HEK293 (cell line): ENCODE results near the gene LYPD5.

Experiments used
- EGR2 ChIP-seq: fragments of 450-650 bp; formaldehyde crosslinking; IDR thresholded peaks from 2 replicates; pipeline ENCODE4 v1.5.1; 2016; ENCODE audit warnings: low read depth, missing biosample characterization, missing genetic modification characterization
- GLIS1 ChIP-seq: fragments of 450-650 bp; formaldehyde crosslinking; IDR thresholded peaks from 2 replicates; pipeline ENCODE4 v1.5.1; 2016; ENCODE audit warnings: missing biosample characterization, missing genetic modification characterization
- HOXC10 ChIP-seq: sonication (generic); formaldehyde crosslinking; IDR thresholded peaks from 2 replicates; pipeline ENCODE4 v1.8.1; 2023; ENCODE audit warnings: mild to moderate bottlenecking, missing genetic modification reagents
- IKZF3 ChIP-seq: fragments of 450-650 bp; IDR thresholded peaks from 2 replicates; pipeline ENCODE4 v1.5.0; 2018; ENCODE audit warnings: missing biosample characterization, mild to moderate bottlenecking, missing genetic modification characterization, moderate library complexity
- KLF10 ChIP-seq: fragments of 450-650 bp; IDR thresholded peaks from 2 replicates; pipeline ENCODE4 v1.5.1; 2018; ENCODE audit warnings: missing biosample characterization, mild to moderate bottlenecking, missing genetic modification characterization
- RBAK ChIP-seq: fragments of 450-650 bp; formaldehyde crosslinking; IDR thresholded peaks from 2 replicates; pipeline ENCODE4 v1.5.1; 2016; ENCODE audit warnings: missing biosample characterization, missing genetic modification characterization
- REPIN1 ChIP-seq: fragments of 450-650 bp; formaldehyde crosslinking; IDR thresholded peaks from 2 replicates; pipeline ENCODE4 v1.5.1; 2017; ENCODE audit warnings: missing biosample characterization, missing genetic modification characterization, low read depth
- TRIM28 ChIP-seq: IDR thresholded peaks from 2 replicates; pipeline ENCODE4 v1.6.1; 2011; ENCODE audit warnings: low read length, control low read depth, borderline replicate concordance
- ZBTB8A ChIP-seq: fragments of 450-650 bp; formaldehyde crosslinking; IDR thresholded peaks from 2 replicates; pipeline ENCODE4 v1.5.1; 2016; ENCODE audit warnings: missing biosample characterization, missing genetic modification characterization
- ZNF132 ChIP-seq: fragments of 450-650 bp; formaldehyde crosslinking; IDR thresholded peaks from 2 replicates; pipeline ENCODE4 v1.5.1; 2017; ENCODE audit warnings: missing biosample characterization, missing genetic modification characterization, borderline replicate concordance
- ZNF133 ChIP-seq: fragments of 450-650 bp; formaldehyde crosslinking; IDR thresholded peaks from 2 replicates; pipeline ENCODE4 v1.5.1; 2016; ENCODE audit warnings: missing biosample characterization, missing genetic modification characterization
- ZNF211 ChIP-seq: fragments of 450-650 bp; formaldehyde crosslinking; IDR thresholded peaks from 2 replicates; pipeline ENCODE4 v1.5.1; 2016; ENCODE audit warnings: low read depth, missing biosample characterization, missing genetic modification characterization
- ZNF433 ChIP-seq: fragments of 450-650 bp; formaldehyde crosslinking; IDR thresholded peaks from 2 replicates; pipeline ENCODE4 v1.5.1; 2016; ENCODE audit warnings: missing biosample characterization, missing genetic modification characterization, low read depth
- ZNF626 ChIP-seq: fragments of 450-650 bp; sonication (Bioruptor Pico); formaldehyde crosslinking; IDR thresholded peaks from 2 replicates; pipeline ENCODE4 v1.5.1; 2018; ENCODE audit warnings: missing biosample characterization, missing genetic modification characterization, inconsistent platforms
- ZNF664 ChIP-seq: fragments of 450-650 bp; formaldehyde crosslinking; IDR thresholded peaks from 2 replicates; pipeline ENCODE4 v1.5.1; 2016; ENCODE audit warnings: missing biosample characterization, missing genetic modification characterization
- ZNF670 ChIP-seq: fragments of 450-650 bp; formaldehyde crosslinking; IDR thresholded peaks from 2 replicates; pipeline ENCODE4 v1.5.1; 2016; ENCODE audit warnings: missing biosample characterization, missing genetic modification characterization, low read depth
- TF ChIP-seq, protein P1 (sequence below): fragments of 450-650 bp; formaldehyde crosslinking; IDR thresholded peaks from 2 replicates; pipeline ENCODE4 v1.5.1; 2016; ENCODE audit warnings: missing biosample characterization, missing genetic modification characterization
- TF ChIP-seq, protein P2 (sequence below): fragments of 450-650 bp; formaldehyde crosslinking; IDR thresholded peaks from 2 replicates; pipeline ENCODE4 v1.5.1; 2016; ENCODE audit warnings: missing biosample characterization, missing genetic modification characterization
- TF ChIP-seq, protein P3 (sequence below): fragments of 450-650 bp; formaldehyde crosslinking; IDR thresholded peaks from 2 replicates; pipeline ENCODE4 v1.5.1; 2016; ENCODE audit warnings: missing biosample characterization, missing genetic modification characterization
- TF ChIP-seq, protein P4 (sequence below): fragments of 450-650 bp; formaldehyde crosslinking; IDR thresholded peaks from 2 replicates; pipeline ENCODE4 v1.5.1; 2016; ENCODE audit warnings: missing biosample characterization, missing genetic modification characterization
- TF ChIP-seq, protein P5 (sequence below): fragments of 450-650 bp; formaldehyde crosslinking; IDR thresholded peaks from 2 replicates; pipeline ENCODE4 v1.5.1; 2016; ENCODE audit warnings: missing biosample characterization, missing genetic modification characterization
- TF ChIP-seq, protein P6 (sequence below): fragments of 450-650 bp; formaldehyde crosslinking; IDR thresholded peaks from 2 replicates; pipeline ENCODE4 v1.5.1; 2017; ENCODE audit warnings: missing biosample characterization, missing genetic modification characterization
- TF ChIP-seq, protein P7 (sequence below): fragments of 450-650 bp; formaldehyde crosslinking; IDR thresholded peaks from 2 replicates; pipeline ENCODE4 v1.5.1; 2016; ENCODE audit warnings: missing biosample characterization, missing genetic modification characterization
- TF ChIP-seq, protein P8 (sequence below): fragments of 450-650 bp; formaldehyde crosslinking; IDR thresholded peaks from 2 replicates; pipeline ENCODE4 v1.5.1; 2016; ENCODE audit warnings: missing biosample characterization, missing genetic modification characterization

LYPD5 gene

DNA sequence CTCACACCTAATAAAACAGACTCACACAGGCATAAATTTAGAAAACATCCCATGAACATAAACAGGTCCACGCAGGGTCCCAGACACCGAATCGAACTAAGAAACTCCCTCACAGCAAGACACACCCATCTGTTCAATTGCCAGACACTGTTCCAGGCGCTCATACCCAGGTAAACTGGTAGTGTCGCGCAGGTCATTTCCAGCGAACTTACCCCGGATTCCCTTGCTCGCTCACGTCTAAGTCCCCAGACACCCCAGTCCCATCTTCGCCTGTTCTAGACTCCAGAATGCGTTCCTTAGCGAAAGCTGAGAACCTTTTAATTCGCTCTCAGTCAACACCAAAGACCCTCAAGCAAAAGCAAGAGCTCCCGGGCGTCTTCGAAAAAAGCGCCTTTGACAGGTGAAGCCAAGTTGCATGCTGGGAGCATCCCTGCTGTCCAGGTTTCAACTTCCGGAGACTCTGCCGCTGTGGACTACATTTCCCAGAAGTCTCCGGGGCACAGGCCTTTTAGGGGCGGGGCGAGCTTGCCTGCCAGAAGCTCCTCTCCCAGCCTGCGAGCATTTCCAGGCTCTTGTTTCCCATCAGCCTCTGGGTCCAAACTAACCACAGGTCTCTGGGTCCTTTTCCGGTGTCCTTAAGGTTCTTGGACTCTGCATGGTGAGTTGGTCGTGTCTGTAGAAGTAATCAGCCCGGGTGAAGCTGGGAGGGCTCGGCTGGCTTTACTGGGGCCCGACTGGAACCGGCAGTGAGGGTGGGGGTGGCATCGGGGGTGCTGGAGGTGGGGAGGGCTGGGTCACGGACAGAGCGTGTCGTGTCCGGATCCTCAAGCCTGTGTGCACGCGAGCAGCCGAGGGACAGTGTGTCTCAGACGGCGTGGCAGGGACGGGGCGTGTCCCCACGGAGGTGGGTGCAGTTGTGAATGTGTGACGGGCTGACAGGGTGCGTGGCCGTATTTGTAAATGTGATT is 24.8 kb upstream of the LYPD5 start, which contains the start of gene ZNF283 (continued):
- TF ChIP-seq EGR2 (tag by site-specific recombination) (no peak), ZBTB8A (tag by site-specific recombination) (peak; percentile 42; the same call in 1 of the 2 replicates), TRIM28 (0 out of 2 replicates have a peak, but pooled peaks have one; percentile 15), GLIS1 (tag by site-specific recombination) (no peak), ZNF132 (no peak), REPIN1 (tag by site-specific recombination) (peak; percentile 63; the same call in 1 of the 2 replicates), RBAK (tag by site-specific recombination) (peak; percentile 65; the same call in 1 of the 2 replicates), HOXC10 (no peak), ZNF133 (peak; percentile 51), KLF10 (tag by site-specific recombination) (no peak), ZNF664 (no peak), ZNF433 (0 out of 2 replicates have a peak, but pooled peaks have one; percentile 4), IKZF3 (tag by site-specific recombination) (peak; percentile 92), ZNF626 (tag by site-specific recombination) (no peak), ZNF670 (tag by site-specific recombination) (no peak), ZNF211 (no peak)
- TF ChIP-seq, protein P1, sequence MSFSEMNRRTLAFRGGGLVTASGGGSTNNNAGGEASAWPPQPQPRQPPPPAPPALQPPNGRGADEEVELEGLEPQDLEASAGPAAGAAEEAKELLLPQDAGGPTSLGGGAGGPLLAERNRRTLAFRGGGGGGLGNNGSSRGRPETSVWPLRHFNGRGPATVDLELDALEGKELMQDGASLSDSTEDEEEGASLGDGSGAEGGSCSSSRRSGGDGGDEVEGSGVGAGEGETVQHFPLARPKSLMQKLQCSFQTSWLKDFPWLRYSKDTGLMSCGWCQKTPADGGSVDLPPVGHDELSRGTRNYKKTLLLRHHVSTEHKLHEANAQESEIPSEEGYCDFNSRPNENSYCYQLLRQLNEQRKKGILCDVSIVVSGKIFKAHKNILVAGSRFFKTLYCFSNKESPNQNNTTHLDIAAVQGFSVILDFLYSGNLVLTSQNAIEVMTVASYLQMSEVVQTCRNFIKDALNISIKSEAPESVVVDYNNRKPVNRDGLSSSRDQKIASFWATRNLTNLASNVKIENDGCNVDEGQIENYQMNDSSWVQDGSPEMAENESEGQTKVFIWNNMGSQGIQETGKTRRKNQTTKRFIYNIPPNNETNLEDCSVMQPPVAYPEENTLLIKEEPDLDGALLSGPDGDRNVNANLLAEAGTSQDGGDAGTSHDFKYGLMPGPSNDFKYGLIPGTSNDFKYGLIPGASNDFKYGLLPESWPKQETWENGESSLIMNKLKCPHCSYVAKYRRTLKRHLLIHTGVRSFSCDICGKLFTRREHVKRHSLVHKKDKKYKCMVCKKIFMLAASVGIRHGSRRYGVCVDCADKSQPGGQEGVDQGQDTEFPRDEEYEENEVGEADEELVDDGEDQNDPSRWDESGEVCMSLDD (tag by site-specific recombination): peak; percentile 54; the same call in 1 of the 2 replicates
- TF ChIP-seq, protein P2, sequence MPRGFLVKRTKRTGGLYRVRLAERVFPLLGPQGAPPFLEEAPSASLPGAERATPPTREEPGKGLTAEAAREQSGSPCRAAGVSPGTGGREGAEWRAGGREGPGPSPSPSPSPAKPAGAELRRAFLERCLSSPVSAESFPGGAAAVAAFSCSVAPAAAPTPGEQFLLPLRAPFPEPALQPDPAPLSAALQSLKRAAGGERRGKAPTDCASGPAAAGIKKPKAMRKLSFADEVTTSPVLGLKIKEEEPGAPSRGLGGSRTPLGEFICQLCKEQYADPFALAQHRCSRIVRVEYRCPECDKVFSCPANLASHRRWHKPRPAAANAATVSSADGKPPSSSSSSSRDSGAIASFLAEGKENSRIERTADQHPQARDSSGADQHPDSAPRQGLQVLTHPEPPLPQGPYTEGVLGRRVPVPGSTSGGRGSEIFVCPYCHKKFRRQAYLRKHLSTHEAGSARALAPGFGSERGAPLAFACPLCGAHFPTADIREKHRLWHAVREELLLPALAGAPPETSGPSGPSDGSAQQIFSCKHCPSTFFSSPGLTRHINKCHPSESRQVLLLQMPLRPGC (tag by site-specific recombination): no peak
- TF ChIP-seq, protein P3, sequence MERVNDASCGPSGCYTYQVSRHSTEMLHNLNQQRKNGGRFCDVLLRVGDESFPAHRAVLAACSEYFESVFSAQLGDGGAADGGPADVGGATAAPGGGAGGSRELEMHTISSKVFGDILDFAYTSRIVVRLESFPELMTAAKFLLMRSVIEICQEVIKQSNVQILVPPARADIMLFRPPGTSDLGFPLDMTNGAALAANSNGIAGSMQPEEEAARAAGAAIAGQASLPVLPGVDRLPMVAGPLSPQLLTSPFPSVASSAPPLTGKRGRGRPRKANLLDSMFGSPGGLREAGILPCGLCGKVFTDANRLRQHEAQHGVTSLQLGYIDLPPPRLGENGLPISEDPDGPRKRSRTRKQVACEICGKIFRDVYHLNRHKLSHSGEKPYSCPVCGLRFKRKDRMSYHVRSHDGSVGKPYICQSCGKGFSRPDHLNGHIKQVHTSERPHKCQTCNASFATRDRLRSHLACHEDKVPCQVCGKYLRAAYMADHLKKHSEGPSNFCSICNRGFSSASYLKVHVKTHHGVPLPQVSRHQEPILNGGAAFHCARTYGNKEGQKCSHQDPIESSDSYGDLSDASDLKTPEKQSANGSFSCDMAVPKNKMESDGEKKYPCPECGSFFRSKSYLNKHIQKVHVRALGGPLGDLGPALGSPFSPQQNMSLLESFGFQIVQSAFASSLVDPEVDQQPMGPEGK (tag by site-specific recombination): peak; percentile 49
- TF ChIP-seq, protein P4, sequence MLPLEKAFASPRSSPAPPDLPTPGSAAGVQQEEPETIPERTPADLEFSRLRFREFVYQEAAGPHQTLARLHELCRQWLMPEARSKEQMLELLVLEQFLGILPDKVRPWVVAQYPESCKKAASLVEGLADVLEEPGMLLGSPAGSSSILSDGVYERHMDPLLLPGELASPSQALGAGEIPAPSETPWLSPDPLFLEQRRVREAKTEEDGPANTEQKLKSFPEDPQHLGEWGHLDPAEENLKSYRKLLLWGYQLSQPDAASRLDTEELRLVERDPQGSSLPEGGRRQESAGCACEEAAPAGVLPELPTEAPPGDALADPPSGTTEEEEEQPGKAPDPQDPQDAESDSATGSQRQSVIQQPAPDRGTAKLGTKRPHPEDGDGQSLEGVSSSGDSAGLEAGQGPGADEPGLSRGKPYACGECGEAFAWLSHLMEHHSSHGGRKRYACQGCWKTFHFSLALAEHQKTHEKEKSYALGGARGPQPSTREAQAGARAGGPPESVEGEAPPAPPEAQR: 0 out of 2 replicates have a peak, but pooled peaks have one; percentile 40
- TF ChIP-seq, protein P5, sequence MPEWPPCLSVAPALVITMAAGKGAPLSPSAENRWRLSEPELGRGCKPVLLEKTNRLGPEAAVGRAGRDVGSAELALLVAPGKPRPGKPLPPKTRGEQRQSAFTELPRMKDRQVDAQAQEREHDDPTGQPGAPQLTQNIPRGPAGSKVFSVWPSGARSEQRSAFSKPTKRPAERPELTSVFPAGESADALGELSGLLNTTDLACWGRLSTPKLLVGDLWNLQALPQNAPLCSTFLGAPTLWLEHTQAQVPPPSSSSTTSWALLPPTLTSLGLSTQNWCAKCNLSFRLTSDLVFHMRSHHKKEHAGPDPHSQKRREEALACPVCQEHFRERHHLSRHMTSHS (tag by site-specific recombination): no peak
- TF ChIP-seq, protein P6, sequence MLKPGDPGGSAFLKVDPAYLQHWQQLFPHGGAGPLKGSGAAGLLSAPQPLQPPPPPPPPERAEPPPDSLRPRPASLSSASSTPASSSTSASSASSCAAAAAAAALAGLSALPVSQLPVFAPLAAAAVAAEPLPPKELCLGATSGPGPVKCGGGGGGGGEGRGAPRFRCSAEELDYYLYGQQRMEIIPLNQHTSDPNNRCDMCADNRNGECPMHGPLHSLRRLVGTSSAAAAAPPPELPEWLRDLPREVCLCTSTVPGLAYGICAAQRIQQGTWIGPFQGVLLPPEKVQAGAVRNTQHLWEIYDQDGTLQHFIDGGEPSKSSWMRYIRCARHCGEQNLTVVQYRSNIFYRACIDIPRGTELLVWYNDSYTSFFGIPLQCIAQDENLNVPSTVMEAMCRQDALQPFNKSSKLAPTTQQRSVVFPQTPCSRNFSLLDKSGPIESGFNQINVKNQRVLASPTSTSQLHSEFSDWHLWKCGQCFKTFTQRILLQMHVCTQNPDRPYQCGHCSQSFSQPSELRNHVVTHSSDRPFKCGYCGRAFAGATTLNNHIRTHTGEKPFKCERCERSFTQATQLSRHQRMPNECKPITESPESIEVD: no peak
- TF ChIP-seq, protein P7, sequence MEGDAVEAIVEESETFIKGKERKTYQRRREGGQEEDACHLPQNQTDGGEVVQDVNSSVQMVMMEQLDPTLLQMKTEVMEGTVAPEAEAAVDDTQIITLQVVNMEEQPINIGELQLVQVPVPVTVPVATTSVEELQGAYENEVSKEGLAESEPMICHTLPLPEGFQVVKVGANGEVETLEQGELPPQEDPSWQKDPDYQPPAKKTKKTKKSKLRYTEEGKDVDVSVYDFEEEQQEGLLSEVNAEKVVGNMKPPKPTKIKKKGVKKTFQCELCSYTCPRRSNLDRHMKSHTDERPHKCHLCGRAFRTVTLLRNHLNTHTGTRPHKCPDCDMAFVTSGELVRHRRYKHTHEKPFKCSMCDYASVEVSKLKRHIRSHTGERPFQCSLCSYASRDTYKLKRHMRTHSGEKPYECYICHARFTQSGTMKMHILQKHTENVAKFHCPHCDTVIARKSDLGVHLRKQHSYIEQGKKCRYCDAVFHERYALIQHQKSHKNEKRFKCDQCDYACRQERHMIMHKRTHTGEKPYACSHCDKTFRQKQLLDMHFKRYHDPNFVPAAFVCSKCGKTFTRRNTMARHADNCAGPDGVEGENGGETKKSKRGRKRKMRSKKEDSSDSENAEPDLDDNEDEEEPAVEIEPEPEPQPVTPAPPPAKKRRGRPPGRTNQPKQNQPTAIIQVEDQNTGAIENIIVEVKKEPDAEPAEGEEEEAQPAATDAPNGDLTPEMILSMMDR (tag by site-specific recombination): no peak
- TF ChIP-seq, protein P8, sequence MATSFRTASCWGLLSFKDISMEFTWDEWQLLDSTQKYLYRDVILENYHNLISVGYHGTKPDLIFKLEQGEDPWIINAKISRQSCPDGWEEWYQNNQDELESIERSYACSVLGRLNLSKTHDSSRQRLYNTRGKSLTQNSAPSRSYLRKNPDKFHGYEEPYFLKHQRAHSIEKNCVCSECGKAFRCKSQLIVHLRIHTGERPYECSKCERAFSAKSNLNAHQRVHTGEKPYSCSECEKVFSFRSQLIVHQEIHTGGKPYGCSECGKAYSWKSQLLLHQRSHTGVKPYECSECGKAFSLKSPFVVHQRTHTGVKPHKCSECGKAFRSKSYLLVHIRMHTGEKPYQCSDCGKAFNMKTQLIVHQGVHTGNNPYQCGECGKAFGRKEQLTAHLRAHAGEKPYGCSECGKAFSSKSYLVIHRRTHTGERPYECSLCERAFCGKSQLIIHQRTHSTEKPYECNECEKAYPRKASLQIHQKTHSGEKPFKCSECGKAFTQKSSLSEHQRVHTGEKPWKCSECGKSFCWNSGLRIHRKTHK (tag by site-specific recombination): no peak
